ENCODE measurements around the gene CRADD.

DNA sequence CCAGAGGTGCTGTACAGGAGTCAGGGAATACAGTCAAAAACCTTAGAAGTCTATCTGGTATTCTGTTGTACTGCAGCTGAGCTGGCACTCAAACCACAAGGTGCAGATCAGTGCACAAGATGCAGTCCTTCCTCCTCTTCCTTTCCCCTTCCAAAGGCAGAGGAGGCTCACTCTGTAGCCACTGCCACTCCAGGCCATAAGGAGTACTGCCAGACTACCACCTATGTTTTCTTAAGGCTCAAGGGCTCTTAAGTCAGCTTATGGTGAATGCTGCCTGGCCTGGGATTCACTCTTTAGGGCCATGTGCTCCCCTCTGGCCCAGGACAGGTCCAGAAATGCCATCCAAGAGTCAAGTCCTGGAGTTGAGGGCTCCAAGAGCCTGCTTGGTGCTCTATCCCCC lies 200.3 kb downstream of the CRADD start:
- TF ChIP-seq POLR2A (IDR thresholded peaks at IDR 0.05; ENCODE audit: low read length) (no peak), GATA1 (IDR thresholded peaks at IDR 0.05; ENCODE audit: low read depth, low read length) (no peak)
